HG03280 (cell line): ENCODE data around the gene WDR45B.

Experiments
- ATAC-seq: cut with Tn5 transposase; IDR thresholded peaks from one replicate; pipeline ENCODE4 v1.9.1; 2021; ENCODE audit warnings: mild to moderate bottlenecking, moderate library complexity; ENCODE audit not compliant: unreplicated experiment

The WDR45B gene

DNA sequence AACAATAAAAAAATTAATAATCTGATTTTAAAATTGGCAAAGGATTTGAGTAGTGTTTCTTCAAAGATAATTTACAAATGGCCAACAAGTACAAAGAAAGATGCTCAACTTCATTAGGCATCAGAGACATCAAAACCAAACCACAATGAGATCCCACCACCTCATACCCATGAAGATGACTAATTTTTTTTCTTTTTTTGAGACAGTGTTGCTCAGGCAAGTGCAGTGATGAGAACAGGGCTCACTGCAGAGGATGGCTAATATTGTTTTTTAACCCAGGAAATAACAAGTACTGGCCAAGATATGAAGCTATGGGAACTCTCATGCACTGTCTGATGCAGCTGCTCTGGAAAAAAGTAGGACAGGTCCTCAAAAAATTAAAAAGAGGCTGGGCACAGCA, 14.9 kb downstream of the WDR45B start:
- ATAC-seq: no peak

DNA sequence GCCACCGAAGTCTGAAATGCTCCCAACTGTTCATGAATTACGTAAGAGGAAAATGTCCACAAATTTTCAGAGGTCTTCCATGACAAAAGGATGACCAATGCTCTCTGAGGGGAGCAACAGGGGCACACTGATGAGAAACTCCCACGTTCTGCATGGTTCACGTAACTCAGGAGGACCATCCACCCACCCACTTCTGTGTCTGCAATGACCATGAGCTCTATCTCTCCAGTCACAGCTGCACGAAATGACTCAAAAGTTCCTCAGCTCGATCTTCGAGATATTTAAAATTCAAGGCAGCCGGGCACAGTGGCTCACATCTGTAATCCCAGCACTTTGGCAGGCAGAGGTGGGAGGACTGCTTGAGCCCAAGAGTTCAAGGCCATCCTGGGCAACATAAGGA, 15.8 kb downstream of the WDR45B start:
- no peak for ATAC-seq

DNA sequence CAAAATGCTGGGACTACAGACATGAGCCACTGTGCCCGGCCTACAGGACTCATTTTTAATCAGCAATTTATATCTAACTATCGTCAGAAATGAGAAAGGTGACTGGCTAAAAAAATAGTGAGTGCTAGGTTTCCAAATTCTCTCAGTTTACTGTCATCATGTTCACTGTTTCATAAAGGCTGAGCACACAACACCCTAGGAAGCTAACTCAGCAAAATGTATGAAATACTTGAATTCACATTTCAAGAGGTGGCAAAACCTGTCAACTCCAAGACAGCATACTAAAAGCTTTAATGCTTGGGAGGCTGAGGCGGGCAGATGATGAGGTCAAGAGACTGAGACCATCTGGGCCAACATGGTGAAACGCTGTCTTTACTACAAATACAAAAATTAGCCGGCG, 16.7 kb downstream of the WDR45B start:
- no peak for ATAC-seq

DNA sequence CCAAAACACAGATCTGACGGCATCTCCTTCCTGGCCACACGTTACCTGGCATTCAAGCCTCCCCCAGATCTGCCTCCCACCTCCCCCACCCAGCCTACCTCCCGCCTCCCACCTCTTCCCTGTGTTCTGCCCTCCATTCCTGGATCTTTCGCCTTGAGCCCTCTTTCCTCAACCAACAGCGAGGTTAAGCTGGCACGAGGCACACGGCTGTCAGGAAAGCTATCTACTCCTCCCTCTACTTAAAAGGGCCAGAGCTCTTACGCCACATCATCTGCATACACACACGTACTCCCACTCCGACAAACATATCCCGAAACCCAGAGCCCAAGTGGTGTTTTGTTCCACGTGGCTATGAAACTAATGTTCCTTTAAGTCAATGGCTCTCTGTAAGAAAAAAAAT, 18.0 kb downstream of the WDR45B start:
- ATAC-seq: no peak

DNA sequence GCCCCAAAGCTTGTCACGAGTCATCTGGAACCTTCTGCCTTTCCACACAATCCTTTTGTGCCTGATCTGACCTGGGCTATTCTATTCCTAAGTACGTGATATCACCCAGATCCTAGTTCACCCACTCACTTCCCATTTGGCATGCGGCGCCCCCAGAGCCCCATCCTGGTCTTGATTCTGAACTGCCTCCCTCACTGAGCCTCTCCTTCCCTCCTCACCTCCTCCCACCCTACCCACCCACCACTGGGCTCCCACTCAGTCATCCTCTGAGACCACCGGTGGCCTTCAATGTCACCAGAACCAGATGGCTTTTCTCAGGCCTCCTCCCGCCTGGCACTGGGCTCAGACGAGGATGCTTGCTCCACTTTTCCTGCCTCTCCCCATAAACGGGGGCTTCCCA, 18.5 kb downstream of the WDR45B start:
- no peak for ATAC-seq

DNA sequence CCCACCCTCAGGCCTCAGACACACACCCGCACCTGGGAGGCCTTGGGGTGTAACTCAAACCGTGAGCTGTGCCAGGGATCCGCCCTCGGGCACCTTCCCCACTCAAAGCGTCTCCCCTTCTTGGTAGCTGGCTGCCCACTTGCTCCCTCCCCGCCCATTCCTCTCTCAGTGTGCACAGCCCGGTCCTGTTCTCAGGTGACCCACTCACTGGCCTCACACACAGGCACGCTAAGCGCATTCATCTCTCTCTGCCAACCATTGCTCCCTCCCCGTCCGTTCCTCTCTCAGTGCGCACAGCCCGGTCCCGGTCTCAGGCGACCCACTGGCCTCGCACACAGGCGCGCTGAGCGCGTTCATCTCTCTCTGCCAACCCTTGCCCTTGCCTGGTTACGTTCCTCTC, 20.8 kb downstream of the WDR45B start:
- ATAC-seq: no peak

DNA sequence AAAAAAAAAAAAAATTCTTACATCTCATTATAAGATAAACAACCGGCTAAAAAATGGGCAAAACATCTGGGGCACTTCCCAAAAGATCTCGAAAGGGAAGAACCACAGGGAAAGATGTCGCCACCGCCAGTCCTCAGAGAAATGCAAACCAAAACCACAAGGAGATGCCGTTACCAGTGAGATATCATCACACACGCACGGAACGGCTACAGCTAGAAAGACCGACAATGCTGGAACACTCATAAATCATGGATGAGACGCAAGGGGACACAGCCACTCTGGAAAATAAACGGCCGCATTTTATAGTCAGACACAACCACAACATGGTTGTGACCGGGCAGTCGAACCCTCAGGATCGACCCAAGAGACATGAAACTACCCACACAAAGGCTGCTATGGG, 24.5 kb downstream of the WDR45B start:
- ATAC-seq: no peak

DNA sequence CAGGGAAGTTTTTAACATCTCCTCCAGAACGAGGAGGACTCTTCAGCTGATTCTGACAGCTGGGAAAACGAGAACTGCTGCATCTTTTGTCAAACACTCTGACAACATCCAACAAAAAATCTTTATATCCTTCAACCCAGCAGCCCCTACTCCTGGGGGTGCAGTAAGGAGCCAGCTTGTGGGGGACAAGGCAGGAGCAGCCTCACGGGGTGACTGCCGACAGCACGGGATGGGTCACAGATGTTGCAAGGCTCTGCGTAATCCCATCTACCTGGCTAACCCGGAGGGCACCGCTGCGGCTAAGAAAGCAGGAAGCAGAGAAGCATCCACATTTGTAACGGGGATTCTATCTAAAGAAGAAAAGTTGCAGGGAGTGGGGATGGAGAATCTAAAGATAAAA, 28.6 kb downstream of the WDR45B start:
- no peak for ATAC-seq

DNA sequence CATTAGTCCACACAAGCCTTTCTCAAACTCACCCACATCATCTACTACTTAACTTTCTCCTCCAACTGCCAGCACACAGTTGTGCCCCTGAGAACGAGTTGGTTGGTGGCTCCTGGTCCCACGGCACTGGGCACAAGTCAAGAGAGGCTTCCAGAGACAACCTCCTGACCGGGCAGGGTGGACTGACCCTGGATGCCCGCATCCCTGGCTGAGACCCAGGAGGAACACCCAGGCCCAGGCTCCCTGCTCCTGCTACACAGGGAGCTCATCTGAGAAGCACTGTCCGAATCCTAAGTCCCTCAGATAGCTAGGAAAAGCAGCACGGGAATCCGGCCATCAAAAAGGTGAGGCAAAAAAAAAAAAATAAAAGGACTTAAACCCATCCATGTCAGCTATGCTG, 29.0 kb downstream of the WDR45B start:
- no peak for ATAC-seq

DNA sequence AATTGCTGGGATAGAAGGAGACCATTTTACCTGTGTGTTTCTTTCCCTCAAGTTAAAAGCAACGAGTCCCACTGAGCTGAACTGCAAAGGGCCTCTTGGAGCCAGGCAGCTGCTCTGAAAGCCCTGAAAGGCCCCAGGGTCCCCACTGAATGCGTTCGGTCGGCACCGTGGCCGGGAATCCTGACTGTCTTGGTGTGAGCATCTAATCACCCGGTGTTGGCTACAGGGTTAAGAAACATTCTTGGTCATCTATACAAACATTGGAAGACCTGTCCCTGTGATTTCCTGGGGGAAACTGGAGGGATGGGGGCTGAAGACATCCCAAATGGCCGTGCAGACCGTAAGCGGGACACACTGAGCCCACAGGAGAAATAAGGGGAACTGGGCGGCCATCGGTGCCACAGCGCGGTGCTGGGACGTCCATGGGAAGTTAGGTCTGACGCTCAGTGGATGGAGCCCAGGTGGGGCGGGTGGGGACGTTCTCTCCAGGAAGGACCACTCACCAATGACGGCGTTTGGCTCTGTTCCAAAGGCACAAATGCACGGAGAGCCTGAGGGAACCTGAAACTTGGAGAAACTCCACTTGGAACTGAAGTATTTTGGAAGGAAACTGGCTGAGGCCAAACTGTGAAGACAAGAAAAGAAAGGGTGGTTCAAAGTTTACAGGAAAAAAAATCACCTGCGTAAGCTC, 32.1 kb downstream of the WDR45B start:
- ATAC-seq: no peak

DNA sequence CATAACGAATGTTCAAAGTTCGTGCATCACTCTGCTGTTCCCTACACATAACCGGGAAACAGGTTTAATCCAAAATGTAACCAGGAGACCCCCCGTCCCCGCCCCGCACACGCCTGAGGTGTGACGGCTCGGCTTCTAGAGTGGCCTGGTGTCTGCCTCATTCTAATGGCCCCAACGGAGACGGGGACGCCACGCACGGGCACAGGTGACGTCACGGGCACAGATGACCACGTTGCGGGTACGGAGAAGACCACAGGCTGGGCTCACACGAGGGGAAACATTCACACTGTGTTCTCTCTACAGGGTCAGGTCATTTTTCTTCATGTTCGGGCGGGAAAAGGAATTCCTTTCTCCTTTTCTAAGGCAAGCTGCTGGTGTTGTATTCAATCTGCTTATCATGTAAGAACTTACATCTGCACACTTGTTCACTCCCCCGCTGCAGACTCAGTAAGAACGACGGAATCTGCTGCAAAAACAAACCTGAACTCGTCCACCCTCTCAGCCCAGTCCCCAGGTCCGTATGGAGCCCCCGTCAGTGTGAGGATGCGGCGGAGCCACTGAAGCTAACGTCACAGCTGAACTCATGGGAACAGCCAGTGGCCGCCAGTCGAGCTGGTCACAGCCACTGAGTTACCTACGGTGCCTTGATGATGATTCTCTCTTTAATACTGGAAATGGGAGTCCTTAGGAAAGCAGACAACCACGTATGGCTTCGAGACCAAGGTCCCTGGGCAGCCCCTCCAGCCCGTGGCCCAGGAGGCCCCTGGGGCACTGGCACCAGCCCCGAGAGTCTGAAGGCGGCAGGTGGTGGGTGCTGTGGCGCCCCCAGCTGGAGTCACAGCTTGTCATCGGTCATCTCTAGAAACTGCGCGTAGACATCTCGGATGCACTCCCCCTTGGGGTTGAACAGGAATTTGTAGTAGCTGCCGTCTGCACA, 32.9 kb downstream of the WDR45B start:
- ATAC-seq: no peak

DNA sequence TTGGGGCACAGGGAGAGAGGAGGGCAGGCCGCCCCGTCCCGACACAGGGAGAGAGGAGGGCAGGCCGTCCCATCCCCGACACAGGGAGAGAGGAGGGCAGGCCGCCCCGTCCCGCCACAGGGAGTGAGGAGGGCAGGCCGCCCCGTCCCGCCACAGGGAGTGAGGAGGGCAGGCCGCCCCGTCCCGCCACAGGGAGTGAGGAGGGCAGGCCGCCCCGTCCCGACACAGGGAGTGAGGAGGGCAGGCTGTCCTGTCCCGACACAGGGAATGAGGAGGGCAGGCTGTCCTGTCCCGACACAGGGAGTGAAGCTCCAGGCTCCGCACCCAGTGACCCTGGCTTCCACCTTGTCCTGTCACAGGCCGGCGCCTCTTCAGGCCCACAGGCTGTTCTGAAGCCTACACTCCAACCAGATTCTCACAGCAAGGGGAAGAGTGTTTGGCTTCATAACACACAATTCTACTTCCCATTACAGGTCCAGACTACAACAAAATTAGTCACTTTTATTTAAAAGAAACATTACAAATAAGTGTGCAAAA, 34.1 kb downstream of the WDR45B start:
- ATAC-seq: no peak

DNA sequence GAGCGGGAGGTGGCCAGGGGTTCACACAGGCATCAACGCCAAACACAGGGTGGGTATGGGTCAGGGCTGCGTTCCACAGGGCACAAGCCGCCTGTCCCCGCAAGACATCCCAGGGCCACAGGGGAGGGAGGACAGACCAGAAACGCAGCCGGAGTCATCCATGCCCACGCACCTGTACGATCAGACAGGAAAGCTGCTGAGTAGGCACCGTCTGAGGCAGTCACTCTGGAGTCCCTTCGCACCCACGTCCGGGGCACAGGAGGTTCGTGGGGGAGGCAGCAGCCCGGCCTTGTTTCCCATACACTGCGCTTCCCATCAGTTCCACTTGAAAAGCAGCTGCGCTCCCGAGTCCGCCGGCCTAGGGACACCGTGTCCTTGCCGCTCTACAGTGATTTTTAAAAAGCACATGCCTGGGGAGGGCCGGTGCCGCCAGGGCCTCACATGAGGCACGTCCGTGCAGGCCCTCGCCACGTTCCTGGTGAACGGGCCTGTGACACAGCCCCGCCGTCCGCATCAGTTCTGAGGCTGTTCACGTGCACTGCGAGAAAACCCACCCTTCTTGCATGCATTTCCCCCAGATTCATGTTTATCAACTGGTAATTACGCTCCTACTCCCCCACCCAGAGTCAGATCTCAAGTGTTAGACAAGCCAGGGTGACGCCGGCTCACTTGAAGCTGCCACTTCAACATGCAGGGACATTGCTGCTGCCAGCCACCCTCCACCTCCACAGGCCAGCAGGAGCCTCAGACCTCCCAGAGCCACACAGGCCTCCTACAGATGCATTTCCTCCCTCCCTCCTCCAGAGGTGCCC, 34.8 kb downstream of the WDR45B start:
- ATAC-seq: no peak

DNA sequence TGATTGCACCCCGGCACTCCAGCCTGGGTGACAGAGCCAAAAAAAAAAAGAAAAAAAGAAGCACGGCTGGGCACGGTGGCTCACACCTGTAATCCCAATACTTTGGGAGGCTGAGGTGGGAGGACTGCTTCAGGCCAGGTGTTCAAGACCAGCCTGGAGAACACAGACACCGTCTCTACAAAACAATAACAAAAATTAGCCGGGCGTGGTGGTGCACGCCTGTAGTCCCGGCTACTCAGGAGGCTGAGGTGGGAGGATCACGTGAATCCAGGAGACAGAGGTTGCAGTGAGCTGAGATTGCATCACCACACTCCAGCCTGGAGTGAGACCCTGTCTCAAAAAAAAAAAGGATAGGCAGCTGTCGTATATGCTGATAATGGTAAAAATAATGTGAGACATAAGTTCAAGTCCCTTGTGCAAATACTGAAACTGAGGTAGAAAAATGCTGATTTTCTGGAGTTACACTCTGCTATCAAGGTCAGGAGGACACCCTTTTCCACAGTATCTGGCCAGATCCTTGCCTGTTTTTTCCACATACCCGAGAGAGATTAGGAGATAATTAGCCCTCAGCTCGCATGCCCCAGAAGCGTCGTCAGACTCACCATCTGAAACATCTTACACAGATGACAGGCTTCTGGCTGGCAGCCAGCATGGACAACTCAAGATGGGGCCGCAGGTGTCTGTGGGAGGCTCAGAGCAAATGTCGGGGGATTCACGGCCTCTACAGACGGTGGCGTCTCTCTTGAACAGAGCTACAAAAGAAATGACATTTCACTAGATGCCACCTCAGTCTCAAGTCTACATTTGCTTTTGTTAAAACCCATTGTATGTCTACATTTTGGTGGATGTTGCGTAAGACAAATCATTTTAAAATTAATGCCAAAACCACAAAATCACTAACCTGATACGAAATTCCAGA, 36.8 kb downstream of the WDR45B start:
- no peak for ATAC-seq

DNA sequence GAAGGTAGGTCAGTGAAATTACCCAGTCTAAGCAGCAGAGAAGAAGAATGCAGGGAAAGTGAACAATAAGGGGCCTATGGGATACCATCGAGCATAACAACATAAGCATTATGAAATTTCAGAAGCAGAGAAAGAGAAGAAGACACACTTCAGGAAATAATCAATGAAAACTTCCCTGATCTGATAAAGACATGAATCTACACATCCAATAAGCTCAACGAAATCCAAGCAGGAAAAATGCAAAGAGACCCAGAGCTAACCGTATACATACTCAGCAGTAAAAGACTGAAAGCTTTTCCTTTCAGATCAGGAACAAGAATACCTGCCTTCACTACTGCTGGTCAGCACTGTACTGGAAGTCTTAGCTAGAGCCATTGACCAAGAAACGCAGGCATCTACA, 38.6 kb downstream of the WDR45B start:
- no peak for ATAC-seq

DNA sequence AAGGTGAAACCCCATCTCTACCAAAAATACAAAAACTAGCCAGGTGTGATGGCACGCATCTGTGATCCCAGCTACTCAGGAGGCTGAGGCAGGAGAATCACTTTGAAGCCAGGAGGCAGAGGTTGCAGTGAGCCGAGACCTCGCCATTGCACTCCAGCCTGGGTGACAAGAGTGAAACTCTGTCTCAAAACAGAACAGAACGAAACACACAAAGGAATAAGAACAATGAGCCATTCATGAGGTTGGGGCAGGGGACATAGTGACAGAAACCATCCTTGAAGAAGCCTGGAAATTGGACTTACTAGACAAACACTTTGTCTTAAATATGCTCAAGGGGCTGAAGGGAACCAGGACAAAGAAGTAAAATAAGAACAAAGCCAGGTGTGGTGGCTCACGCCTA, 39.4 kb downstream of the WDR45B start:
- ATAC-seq: no peak

DNA sequence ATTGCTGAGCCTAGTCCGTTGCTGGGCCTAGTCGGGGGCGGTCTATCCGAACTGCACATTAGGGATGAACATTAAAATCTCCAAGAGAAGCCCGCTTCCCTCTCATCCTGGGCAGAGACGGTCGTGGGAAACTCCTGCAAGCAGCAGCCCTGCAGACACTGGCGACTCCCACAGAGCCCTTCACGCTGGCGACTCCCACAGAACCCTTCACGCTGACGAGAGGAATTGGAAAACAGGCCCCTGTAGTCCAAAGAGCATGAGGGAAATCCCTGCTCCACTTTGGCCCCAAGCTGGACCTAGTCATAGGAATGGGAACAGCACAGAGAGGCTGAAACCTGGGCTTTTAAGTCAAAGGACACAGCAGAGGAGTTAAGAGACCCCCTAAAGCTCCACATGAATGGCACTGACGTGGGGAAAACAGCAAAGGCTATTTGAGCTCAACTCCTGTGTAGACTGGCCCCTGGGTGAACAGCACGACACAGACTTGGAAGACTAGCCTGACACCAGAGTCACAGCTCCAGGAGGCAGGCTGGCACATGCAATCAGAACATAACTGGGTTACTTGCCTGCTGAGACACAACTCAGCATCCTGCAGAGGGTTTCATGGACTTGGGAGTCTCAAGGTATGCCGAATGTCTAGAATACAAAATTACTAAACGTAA, 42.2 kb downstream of the WDR45B start:
- no peak for ATAC-seq

DNA sequence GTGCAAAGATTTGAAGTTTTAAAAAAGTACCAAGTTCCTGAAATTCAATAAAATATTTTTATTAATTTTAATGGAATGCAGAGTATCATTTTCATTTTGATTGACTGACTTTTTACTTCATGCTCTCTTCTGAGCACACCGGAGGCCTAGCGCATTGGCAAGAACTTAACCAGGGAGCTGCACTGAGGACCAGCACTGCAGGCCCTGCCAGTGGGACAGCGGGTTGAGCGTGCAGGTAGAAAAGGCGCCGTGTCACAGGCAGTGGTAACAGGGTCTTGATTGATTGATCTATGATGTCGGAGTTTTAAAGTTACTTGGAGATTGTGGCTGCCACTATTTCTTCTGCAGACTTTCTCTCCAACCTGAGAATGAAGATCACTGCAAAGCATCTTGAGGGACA, 43.7 kb downstream of the WDR45B start:
- no peak for ATAC-seq

DNA sequence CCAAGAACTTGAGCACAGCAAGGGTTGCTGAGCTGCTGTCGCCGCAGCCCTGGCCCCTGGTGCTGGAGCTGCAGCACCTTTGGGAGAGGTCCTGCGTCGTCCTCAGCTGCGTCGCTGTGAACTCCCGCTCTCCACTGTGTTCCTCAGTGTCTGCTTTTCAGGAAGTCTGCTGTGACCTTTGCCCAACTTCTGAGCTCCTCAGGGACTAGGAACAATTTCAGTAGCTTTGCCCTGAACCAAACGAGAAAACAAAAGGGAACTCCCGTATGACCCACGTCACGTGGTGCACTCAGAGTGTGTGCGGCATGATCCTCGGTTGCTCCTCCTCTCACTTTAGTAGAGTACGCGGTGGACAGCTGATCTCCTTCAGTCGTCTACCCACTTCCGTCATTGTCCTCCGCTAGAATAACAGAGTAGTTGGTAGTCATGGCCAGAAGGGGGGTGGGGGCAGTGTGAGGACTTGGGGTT, 44.2 kb downstream of the WDR45B start:
- no peak for ATAC-seq
